C4-2B (cell line): ENCODE results near the gene PRDM5.

Experiments
- H3K27ac ChIP-seq: fragments of 450-650 bp; 2 replicates; pipeline ENCODE4 v1.5.1; 2017
- CTCF ChIP-seq: fragments of 450-650 bp; conservative IDR thresholded peaks from 2 replicates; pipeline ENCODE4 v1.5.1; 2017; ENCODE audit warnings: mild to moderate bottlenecking
- ZFX ChIP-seq: fragments of 450-650 bp; IDR thresholded peaks from 2 replicates; pipeline ENCODE4 v1.6.1; 2017

PRDM5 gene

GRCh38 chr4:120685756-120686278, 236.7 kb downstream of the PRDM5 start:
- TF ChIP-seq CTCF (no peak), ZFX (no peak)
- H3K27ac ChIP-seq = no peak overlapping the region

- no peak for TF ChIP-seq ZFX
- no peak for TF ChIP-seq CTCF
- no peak overlapping the region for H3K27ac ChIP-seq
These were observed 238.5 kb downstream of the PRDM5 start for GRCh38 chr4:120683897-120684540.

GRCh38 chr4:120682981-120683380, 239.5 kb downstream of the PRDM5 start:
- no peak for TF ChIP-seq ZFX
- no peak for TF ChIP-seq CTCF
- no peak overlapping the region for H3K27ac ChIP-seq

GRCh38 chr4:120680647-120681228, 241.8 kb downstream of the PRDM5 start:
- TF ChIP-seq CTCF (no peak), ZFX (no peak)
- H3K27ac ChIP-seq = no peak overlapping the region

- no peak overlapping the region for H3K27ac ChIP-seq
- TF ChIP-seq CTCF = no peak
- TF ChIP-seq ZFX = no peak
These were observed 248.8 kb downstream of the PRDM5 start for GRCh38 chr4:120673696-120674095.

- TF ChIP-seq ZFX (no peak), CTCF (no peak)
- no peak overlapping the region for H3K27ac ChIP-seq
These were observed 249.9 kb downstream of the PRDM5 start for GRCh38 chr4:120672558-120673147.

GRCh38 chr4:120672076-120672475, 250.4 kb downstream of the PRDM5 start:
- no peak overlapping the region for H3K27ac ChIP-seq
- TF ChIP-seq ZFX (no peak), CTCF (no peak)
